ENCODE measurements around the gene CBX8. TPM values are rescaled to one million over a fixed set of nuclear protein-coding genes. Genes with fewer than 3 reads are reported as not detected.
A peak's percentile ranks its signal among the peaks of the same experiment; 100 is the strongest.

The CBX8 gene
- total RNA-seq, 1 experiment from 2014 or later: 8.0 TPM

DNA sequence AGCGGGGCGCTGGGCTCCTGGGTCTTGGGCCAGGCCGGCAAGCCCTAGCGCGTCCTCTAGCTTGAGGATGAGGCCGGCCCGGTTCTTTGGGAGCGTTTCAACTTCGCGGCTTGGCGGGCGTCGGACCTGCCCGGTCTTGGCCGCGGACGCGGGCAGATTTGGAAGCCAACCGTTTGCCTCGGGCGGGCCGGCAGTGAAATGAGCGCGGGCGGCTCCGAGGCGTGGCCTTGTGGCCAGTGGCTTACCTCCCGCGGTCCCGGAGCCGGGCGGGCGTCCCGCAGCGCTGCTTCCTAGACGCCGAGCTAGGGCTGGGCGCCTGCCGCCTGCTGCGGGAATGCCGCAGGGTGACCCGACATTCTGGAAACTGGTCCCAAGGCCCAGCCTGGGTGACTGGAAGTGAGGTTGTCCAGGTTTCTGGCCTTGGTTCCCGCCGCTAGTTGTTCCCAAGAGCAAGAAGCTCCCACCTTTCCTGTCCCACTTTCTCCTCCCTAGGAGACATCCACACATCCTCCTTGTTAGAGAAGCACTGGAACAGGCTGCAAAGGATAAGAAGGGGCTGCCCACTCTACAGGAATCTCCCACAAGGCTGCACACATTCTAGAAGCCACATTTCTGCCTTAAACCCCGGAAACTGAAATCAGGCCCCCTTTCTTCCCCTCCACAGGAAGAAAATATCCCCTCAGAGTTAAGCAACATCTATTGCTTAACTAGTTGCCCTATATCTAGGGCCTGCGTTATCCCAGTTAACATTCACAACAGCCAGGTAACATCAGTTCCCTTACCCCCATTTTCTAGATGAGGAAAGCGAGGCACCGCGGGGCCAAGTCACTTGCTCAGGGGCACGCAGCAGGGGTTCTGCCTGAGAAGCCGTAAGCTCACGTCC is 4.5 kb upstream of the CBX8 start:
- DNase-seq: no peak
- Histone ChIP-seq H3K79me2 (ENCODE audit: low read length) (peaks cover 4% of the 10 kb centered on the region; the same call in 1 of the 2 replicates), H3K4me1 (ENCODE audit: low read length) (peaks cover 53% of the 10 kb centered on the region), H3K27ac (ENCODE audit: low read length) (no peak overlapping the region), H2AFZ (ENCODE audit: low read length) (no peak overlapping the region), H3K4me3 (ENCODE audit: low read length) (peak overlapping the region; percentile 60), H3K9me3 (ENCODE audit: low read length) (no peaks in the 10 kb centered on the region), H3K4me2 (ENCODE audit: low read depth, low read length, poor library complexity, severe bottlenecking) (peak overlapping the region; percentile 74), H3K9me2 (replicated peaks; ENCODE audit: insufficient read depth, low read length) (no peaks in the 10 kb centered on the region), H3K36me3 (ENCODE audit: insufficient read depth, low read length) (no peaks in the 10 kb centered on the region), H3K9ac (ENCODE audit: low read length) (peak overlapping the region; percentile 65), H3K27me3 (ENCODE audit: low read length) (no peaks in the 10 kb centered on the region), H4K20me1 (ENCODE audit: insufficient read depth, low read depth, low read length) (no peaks in the 10 kb centered on the region)

DNA sequence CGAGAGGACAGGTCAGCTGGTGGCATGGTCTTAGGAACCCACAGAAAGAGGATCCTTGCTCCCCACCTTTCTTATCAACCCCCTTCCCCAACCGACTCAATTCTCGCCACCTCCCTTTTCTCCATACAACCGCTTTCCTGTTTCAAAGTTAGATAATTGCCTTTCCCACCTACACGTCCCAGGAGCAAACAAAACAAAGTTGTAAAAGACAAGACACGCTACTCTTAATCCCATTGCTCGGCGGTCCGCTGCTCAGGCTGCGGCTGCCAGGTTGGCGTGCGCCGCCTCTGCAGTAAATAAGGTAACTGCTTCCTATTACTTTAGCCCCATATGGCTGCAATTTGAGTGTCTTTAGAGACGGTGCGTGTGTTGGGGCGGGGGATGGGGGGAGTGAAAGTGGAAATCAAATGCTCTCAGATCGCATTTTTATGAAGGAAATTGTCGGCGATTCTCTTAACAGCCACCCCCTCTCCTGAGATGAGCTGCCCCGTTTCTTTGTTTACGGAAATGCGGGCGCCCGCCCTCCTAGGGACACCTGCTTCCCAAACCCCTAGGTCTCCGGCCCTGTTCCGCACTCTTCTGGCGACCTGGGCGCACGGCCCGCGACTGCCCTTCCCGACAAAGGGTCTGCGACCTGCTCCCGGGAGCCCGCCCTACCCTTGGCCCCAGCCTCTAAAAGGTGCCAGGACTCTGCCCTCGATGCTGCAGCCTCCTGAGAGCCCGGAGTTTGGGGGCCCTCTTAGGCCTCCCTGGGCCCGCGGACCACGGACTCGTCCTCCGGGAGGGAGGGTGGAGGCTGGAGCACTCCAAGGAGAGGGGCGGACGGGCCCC is 3.7 kb upstream of the CBX8 start:
- H3K27me3 ChIP-seq (ENCODE audit: low read length): no peaks in the 10 kb centered on the region
- peaks cover 12% of the 10 kb centered on the region for H3K79me2 ChIP-seq (ENCODE audit: low read length)
- H3K9me3 ChIP-seq (ENCODE audit: low read length): no peaks in the 10 kb centered on the region
- H3K4me3 ChIP-seq (ENCODE audit: low read length): peak overlapping the region; percentile 60
- H2AFZ ChIP-seq (ENCODE audit: low read length): peak overlapping the region; percentile 81; the same call in 1 of the 2 replicates
- no peaks in the 10 kb centered on the region for H3K36me3 ChIP-seq (ENCODE audit: insufficient read depth, low read length)
- peak overlapping the region; percentile 74 for H3K4me2 ChIP-seq (ENCODE audit: low read depth, low read length, poor library complexity, severe bottlenecking)
- H3K27ac ChIP-seq (ENCODE audit: low read length): no peak overlapping the region
- peaks cover 55% of the 10 kb centered on the region for H3K4me1 ChIP-seq (ENCODE audit: low read length)
- peak; percentile 88 for DNase-seq
- peak overlapping the region; percentile 65 for H3K9ac ChIP-seq (ENCODE audit: low read length)
- H4K20me1 ChIP-seq (ENCODE audit: insufficient read depth, low read depth, low read length): no peaks in the 10 kb centered on the region
- H3K9me2 ChIP-seq (replicated peaks; ENCODE audit: insufficient read depth, low read length): no peaks in the 10 kb centered on the region

DNA sequence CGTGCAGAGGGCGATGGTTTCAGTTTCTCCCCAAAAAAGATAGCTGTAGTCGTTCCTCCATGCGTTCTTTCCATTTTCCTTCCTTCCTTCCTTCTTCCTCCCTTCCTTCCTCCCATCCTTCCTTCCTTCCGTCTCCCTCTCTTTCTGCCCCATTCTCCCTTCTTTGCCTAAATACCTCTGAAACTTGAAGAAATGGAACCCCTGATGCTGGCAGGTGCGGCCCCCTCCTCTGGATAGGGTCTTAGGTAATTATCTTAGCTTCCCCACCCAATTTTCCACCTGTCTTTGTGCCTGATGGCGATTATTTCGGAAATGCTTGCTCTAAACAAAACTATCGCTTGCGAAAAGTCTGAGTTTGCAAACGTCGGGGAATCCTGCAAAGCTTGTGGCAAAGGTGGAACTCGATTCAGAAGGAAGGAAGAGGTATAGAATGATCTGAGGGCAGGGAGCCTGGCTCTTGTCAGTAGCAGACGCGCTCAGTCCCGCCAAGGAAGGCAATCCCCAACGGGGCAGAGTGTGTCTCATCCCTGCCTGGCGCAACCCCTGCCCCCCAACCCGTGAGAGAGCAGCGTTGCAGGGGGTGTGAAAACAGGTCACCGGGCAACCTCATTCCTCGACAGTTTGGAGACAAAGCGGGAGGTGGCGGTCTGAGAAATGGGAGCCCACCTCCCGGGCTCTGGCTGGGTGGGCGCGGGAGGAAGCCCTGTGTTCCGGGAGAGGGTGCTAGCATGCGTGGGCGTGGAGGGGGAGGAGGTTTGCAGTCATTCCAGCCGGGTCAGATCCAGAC is 2.9 kb upstream of the CBX8 start:
- H3K4me2 ChIP-seq (ENCODE audit: low read depth, low read length, poor library complexity, severe bottlenecking): peak overlapping the region; percentile 74

DNA sequence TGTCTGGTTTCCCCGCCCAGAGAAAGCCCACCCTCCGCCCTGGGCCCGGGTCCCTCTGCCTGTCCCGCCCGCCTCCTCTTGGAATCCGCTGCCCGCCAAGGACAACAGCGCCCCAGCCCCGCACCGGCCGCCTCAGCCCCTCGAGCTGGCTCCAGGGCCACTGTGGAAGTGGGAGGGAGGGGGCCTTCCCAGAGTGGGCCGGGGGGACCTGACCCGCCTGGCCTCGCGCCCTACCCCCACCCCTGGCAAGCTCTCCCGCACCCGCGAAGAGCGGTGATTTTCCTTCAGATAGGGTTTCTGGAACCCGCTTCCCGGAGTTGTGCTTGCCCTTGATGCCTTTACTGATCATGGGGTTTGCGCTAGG is 2.3 kb upstream of the CBX8 start:
- no peaks in the 10 kb centered on the region for H3K27me3 ChIP-seq (ENCODE audit: low read length)
- H3K9ac ChIP-seq (ENCODE audit: low read length): no peak overlapping the region
- H3K4me3 ChIP-seq (ENCODE audit: low read length): no peak overlapping the region
- H3K79me2 ChIP-seq (ENCODE audit: low read length): peaks cover 19% of the 10 kb centered on the region
- H3K36me3 ChIP-seq (ENCODE audit: insufficient read depth, low read length): peaks cover 10% of the 10 kb centered on the region; the same call in 1 of the 2 replicates
- DNase-seq: no peak
- no peaks in the 10 kb centered on the region for H3K9me3 ChIP-seq (ENCODE audit: low read length)
- H3K9me2 ChIP-seq (replicated peaks; ENCODE audit: insufficient read depth, low read length): no peaks in the 10 kb centered on the region
- peaks cover 11% of the 10 kb centered on the region for H4K20me1 ChIP-seq (ENCODE audit: insufficient read depth, low read depth, low read length)
- peaks cover 52% of the 10 kb centered on the region for H3K4me1 ChIP-seq (ENCODE audit: low read length)
- no peak overlapping the region for H3K4me2 ChIP-seq (ENCODE audit: low read depth, low read length, poor library complexity, severe bottlenecking)
- no peak overlapping the region for H2AFZ ChIP-seq (ENCODE audit: low read length)
- H3K27ac ChIP-seq (ENCODE audit: low read length): no peak overlapping the region

More for the DNA sequence above, 2.9 kb upstream of the CBX8 start:
- Histone ChIP-seq H3K9me2 (replicated peaks; ENCODE audit: insufficient read depth, low read length) (no peaks in the 10 kb centered on the region), H3K36me3 (ENCODE audit: insufficient read depth, low read length) (peaks cover 6% of the 10 kb centered on the region; the same call in 1 of the 2 replicates), H2AFZ (ENCODE audit: low read length) (no peak overlapping the region; the same call in 1 of the 2 replicates), H3K9ac (ENCODE audit: low read length) (peak overlapping the region; percentile 20), H3K4me3 (ENCODE audit: low read length) (peak overlapping the region; percentile 60), H4K20me1 (ENCODE audit: insufficient read depth, low read depth, low read length) (peaks cover 6% of the 10 kb centered on the region), H3K27me3 (ENCODE audit: low read length) (no peaks in the 10 kb centered on the region), H3K79me2 (ENCODE audit: low read length) (peaks cover 18% of the 10 kb centered on the region), H3K4me1 (ENCODE audit: low read length) (peaks cover 53% of the 10 kb centered on the region), H3K9me3 (ENCODE audit: low read length) (no peaks in the 10 kb centered on the region), H3K27ac (ENCODE audit: low read length) (no peak overlapping the region)
- no peak for DNase-seq

- Histone ChIP-seq H3K9ac (ENCODE audit: low read length) (peak overlapping the region; percentile 68; the same call in 1 of the 2 replicates), H3K4me2 (ENCODE audit: low read depth, low read length, poor library complexity, severe bottlenecking) (peak overlapping the region; percentile 67), H3K27ac (ENCODE audit: low read length) (no peak overlapping the region), H3K4me1 (ENCODE audit: low read length) (peaks cover 45% of the 10 kb centered on the region), H4K20me1 (ENCODE audit: insufficient read depth, low read depth, low read length) (peaks cover 11% of the 10 kb centered on the region), H3K9me2 (replicated peaks; ENCODE audit: insufficient read depth, low read length) (no peaks in the 10 kb centered on the region), H3K9me3 (ENCODE audit: low read length) (no peaks in the 10 kb centered on the region), H3K27me3 (ENCODE audit: low read length) (no peaks in the 10 kb centered on the region), H2AFZ (ENCODE audit: low read length) (no peak overlapping the region), H3K4me3 (ENCODE audit: low read length) (peak overlapping the region; percentile 62; the same call in 1 of the 2 replicates), H3K79me2 (ENCODE audit: low read length) (peaks cover 19% of the 10 kb centered on the region), H3K36me3 (ENCODE audit: insufficient read depth, low read length) (peaks cover 12% of the 10 kb centered on the region; the same call in 1 of the 2 replicates)
- no peak for DNase-seq
Measured at GRCh38 chr17:79798299-79799173, 1.7 kb upstream of the CBX8 start.

DNA sequence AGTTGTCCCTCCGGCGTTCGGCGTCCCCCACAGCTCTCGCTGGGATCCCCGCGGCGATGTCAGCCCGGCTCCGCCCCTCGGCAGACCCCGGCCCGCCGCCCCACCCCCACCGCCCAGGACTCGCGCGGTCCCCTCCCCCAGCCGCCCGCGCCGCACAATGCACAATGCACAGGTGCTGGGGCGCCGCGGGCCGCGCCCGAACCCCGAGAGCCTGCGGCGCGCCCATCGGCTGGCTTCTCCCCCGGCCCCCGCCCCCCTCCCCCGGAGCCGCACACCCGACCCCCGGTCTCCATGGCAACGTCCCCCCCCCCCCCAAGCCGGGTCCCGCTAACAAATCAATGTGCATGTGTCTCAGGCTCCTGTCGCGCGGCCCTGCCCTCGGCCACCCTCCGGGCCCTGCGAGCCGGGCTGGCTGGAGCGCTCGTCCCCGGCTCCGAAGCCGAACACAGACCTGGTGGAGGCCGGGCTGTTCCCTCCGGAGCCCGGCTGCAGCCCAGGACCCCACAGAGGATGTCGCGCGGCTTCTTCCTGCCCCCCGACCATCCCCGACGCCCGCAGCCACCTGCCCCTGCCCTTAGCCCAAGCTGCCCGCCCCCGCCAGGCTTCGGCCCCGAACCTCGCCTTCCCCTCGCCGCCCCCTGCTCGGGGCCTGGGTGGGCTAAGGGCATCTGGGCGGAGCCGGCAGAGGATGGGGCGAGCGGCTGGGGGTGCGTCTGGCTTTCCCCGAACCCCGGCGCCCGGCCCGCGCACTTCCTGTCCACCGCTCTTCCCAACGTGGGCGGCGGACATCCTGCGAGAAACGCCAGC is 818 bp upstream of the CBX8 start:
- no peaks in the 10 kb centered on the region for H3K9me2 ChIP-seq (replicated peaks; ENCODE audit: insufficient read depth, low read length)
- no peak for DNase-seq
- peaks cover 12% of the 10 kb centered on the region; the same call in 1 of the 2 replicates for H3K36me3 ChIP-seq (ENCODE audit: insufficient read depth, low read length)
- H3K9ac ChIP-seq (ENCODE audit: low read length): peak overlapping the region; percentile 68
- H3K27ac ChIP-seq (ENCODE audit: low read length): no peak overlapping the region
- H4K20me1 ChIP-seq (ENCODE audit: insufficient read depth, low read depth, low read length): peaks cover 11% of the 10 kb centered on the region
- H3K27me3 ChIP-seq (ENCODE audit: low read length): no peaks in the 10 kb centered on the region
- no peaks in the 10 kb centered on the region for H3K9me3 ChIP-seq (ENCODE audit: low read length)
- H3K4me1 ChIP-seq (ENCODE audit: low read length): peaks cover 41% of the 10 kb centered on the region
- H3K4me3 ChIP-seq (ENCODE audit: low read length): peak overlapping the region; percentile 62; the same call in 1 of the 2 replicates
- peak overlapping the region; percentile 67 for H3K4me2 ChIP-seq (ENCODE audit: low read depth, low read length, poor library complexity, severe bottlenecking)
- peaks cover 19% of the 10 kb centered on the region for H3K79me2 ChIP-seq (ENCODE audit: low read length)
- no peak overlapping the region for H2AFZ ChIP-seq (ENCODE audit: low read length)

Data from Karpas-422 (cell line).